NB4 (cell line): ENCODE measurements around the gene SPTBN5.

ENCODE experiments used
- CTCF ChIP-seq: IDR thresholded peaks from one replicate; pipeline ENCODE4 v1.5.1; 2012; ENCODE audit warnings: low read depth, low read length
- MYC ChIP-seq: IDR thresholded peaks from 2 replicates; pipeline ENCODE4 v1.6.1; 2011; ENCODE audit warnings: low read depth, low read length
- POLR2A ChIP-seq: IDR thresholded peaks from 2 replicates; pipeline ENCODE4 v1.6.1; 2011; ENCODE audit warnings: mild to moderate bottlenecking; ENCODE audit not compliant: insufficient read length; ENCODE audit errors: extremely low read depth

DNA sequence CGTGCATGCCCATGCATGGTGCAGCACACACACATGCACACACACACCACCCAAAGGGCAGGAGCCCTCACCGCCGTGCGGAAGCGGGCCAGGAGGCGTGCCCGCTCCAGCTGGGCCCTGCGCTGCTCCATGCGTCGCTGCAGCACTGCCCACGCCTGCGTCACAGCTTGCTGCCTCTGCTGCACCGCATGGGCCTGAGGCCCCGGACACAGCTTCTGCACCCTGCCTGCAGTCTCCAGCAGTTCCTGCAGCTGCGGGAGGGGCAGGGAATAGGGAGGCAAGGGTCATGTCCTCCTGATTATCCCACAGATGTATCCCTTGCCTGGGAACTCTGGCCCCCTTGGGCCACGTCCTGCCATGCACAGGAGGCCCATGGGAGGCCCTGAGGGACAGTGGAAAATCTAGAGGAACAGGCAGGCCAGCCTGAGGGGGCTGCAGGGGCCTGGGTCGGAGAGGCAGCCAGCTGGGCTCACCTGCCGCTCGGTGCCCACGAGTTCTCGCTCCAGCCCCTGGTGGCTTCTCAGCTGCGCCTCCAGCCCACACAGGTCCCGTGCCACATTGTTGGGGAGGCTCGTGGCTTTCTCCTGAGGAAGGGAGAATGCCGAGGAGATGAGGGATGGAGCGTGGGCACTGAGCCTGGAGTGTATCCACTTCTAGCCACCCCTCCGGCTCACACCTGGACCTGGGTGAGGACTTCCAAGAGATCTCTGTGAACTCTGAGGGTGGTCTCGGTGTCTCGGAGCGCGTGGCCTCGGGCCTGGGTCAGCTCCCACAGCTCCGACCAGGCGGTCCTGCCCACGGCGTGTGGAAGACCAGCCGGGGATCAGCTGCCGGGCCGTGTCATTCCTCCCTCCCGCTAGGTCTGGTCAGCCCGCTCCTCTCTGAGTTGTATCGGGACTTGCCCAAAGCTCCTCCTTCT is 23.8 kb downstream of the SPTBN5 start:
- TF ChIP-seq CTCF (no peak), MYC (no peak), POLR2A (no peak)
